ENCODE results near the gene RAB11FIP4.
A peak's percentile ranks its signal among the peaks of the same experiment; 100 is the strongest.
"Not testable (repeated sequence)": the region's sequence is repeated elsewhere in the genome, so short reads cannot be mapped to it uniquely, and the experiment has no call there.

Gene RAB11FIP4

GRCh38 chr17:31391496-31391949, at the start of gene RAB11FIP4:
TSS of gene RAB11FIP4 (plus strand) at chr17:31391675. CDS start at chr17:31391853, 178 bp downstream.
- TF ChIP-seq, protein P1, sequence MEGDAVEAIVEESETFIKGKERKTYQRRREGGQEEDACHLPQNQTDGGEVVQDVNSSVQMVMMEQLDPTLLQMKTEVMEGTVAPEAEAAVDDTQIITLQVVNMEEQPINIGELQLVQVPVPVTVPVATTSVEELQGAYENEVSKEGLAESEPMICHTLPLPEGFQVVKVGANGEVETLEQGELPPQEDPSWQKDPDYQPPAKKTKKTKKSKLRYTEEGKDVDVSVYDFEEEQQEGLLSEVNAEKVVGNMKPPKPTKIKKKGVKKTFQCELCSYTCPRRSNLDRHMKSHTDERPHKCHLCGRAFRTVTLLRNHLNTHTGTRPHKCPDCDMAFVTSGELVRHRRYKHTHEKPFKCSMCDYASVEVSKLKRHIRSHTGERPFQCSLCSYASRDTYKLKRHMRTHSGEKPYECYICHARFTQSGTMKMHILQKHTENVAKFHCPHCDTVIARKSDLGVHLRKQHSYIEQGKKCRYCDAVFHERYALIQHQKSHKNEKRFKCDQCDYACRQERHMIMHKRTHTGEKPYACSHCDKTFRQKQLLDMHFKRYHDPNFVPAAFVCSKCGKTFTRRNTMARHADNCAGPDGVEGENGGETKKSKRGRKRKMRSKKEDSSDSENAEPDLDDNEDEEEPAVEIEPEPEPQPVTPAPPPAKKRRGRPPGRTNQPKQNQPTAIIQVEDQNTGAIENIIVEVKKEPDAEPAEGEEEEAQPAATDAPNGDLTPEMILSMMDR (IDR thresholded peaks at IDR 0.05; ENCODE audit: low read depth, low read length, poor library complexity, severe bottlenecking), result no peak
- no peak for TF ChIP-seq EZH2phosphoT487 (IDR thresholded peaks at IDR 0.05; ENCODE audit: borderline replicate concordance, low read length)

DNA sequence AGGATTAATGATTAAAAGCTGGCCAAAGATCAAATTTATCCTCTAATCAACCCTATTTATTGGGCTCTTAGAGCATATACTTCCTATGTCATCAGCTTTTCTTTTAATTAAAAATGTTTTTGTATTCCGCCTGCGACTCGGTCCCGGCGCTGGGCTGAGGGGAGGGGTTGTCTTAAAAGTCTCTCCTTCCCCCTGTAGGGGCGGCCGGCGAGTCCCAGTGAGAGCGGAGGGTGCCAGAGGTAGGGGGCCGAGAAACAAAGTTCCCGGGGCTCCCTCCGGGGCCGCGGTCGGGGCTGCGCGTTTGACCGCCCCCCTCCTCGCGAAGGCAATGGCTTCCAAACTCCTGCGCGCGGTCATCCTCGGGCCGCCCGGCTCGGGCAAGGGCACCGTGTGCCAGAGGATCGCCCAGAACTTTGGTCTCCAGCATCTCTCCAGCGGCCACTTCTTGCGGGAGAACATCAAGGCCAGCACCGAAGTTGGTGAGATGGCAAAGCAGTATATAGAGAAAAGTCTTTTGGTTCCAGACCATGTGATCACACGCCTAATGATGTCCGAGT, 46.2 kb upstream of the RAB11FIP4 start:
- not testable (repeated sequence) for H3K4me1 ChIP-seq (ENCODE audit: control insufficient read depth, low read length); H3K27ac ChIP-seq (ENCODE audit: low read depth, low read length); H3K4me3 ChIP-seq (ENCODE audit: low read length); H3K27me3 ChIP-seq (ENCODE audit: control insufficient read depth, low read length); H3F3A ChIP-seq (ENCODE audit: control insufficient read depth, insufficient read depth); H3K9me3 ChIP-seq (ENCODE audit: control insufficient read depth, insufficient read depth, low read length); H3K9me2 ChIP-seq (replicated peaks; ENCODE audit: control insufficient read depth, low read length); H3K4me2 ChIP-seq (ENCODE audit: low read length); H4K20me1 ChIP-seq (ENCODE audit: control insufficient read depth, insufficient read depth, low read depth, low read length); H3K79me2 ChIP-seq (ENCODE audit: control insufficient read depth, low read length)
- peaks cover 46% of the 10 kb centered on the region for H3K36me3 ChIP-seq (ENCODE audit: control insufficient read depth, low read length)

More at GRCh38 chr17:31391496-31391949, at the start of gene RAB11FIP4:
- Histone ChIP-seq H3K4me3 (ENCODE audit: low read length) (no peak within 1 kb of the TSS; the same call in 1 of the 2 replicates), H3K9me2 (replicated peaks; ENCODE audit: control insufficient read depth, low read length) (no peaks in the 10 kb centered on the region), H3K9me3 (ENCODE audit: control insufficient read depth, insufficient read depth, low read length) (no peaks in the 10 kb centered on the region), H3K4me2 (ENCODE audit: low read length) (peak within 1 kb of the TSS; percentile 37), H4K20me1 (ENCODE audit: control insufficient read depth, insufficient read depth, low read depth, low read length) (no peaks in the 10 kb centered on the region), H3K4me1 (ENCODE audit: control insufficient read depth, low read length) (no peaks in the 10 kb centered on the region), H3K36me3 (ENCODE audit: control insufficient read depth, low read length) (no peaks in the 10 kb centered on the region), H3K27ac (ENCODE audit: low read depth, low read length) (no peak within 1 kb of the TSS), H3F3A (ENCODE audit: control insufficient read depth, insufficient read depth) (peaks cover 3% of the 10 kb centered on the region; the same call in 1 of the 2 replicates), H3K79me2 (ENCODE audit: control insufficient read depth, low read length) (no peaks in the 10 kb centered on the region), H3K27me3 (ENCODE audit: control insufficient read depth, low read length) (peaks cover 50% of the 10 kb centered on the region)

- no peaks in the 10 kb centered on the region for H3K4me1 ChIP-seq (ENCODE audit: control insufficient read depth, low read length)
- H3K36me3 ChIP-seq (ENCODE audit: control insufficient read depth, low read length), result peaks cover 49% of the 10 kb centered on the region
- H4K20me1 ChIP-seq (ENCODE audit: control insufficient read depth, insufficient read depth, low read depth, low read length), result no peaks in the 10 kb centered on the region
- H3K4me2 ChIP-seq (ENCODE audit: low read length), result no peak overlapping the region
- 0 out of 2 replicates have a peak, but pooled peaks cover 3% of the 10 kb centered on the region for H3F3A ChIP-seq (ENCODE audit: control insufficient read depth, insufficient read depth)
- no peaks in the 10 kb centered on the region for H3K27me3 ChIP-seq (ENCODE audit: control insufficient read depth, low read length)
- TF ChIP-seq, protein P1 (IDR thresholded peaks at IDR 0.05; ENCODE audit: low read depth, low read length, poor library complexity, severe bottlenecking), result no peak
- TF ChIP-seq EZH2phosphoT487 (IDR thresholded peaks at IDR 0.05; ENCODE audit: borderline replicate concordance, low read length), result no peak
- H3K79me2 ChIP-seq (ENCODE audit: control insufficient read depth, low read length), result no peaks in the 10 kb centered on the region
- H3K9me3 ChIP-seq (ENCODE audit: control insufficient read depth, insufficient read depth, low read length), result no peaks in the 10 kb centered on the region
- no peak overlapping the region for H3K27ac ChIP-seq (ENCODE audit: low read depth, low read length)
- H3K4me3 ChIP-seq (ENCODE audit: low read length), result no peak overlapping the region
- no peaks in the 10 kb centered on the region for H3K9me2 ChIP-seq (replicated peaks; ENCODE audit: control insufficient read depth, low read length)
Observed at GRCh38 chr17:31349454-31349853, 42.0 kb upstream of the RAB11FIP4 start.

- peaks cover 85% of the 10 kb centered on the region for H3K36me3 ChIP-seq (ENCODE audit: control insufficient read depth, low read length)
- H3K4me1 ChIP-seq (ENCODE audit: control insufficient read depth, low read length), result no peaks in the 10 kb centered on the region
- H3F3A ChIP-seq (ENCODE audit: control insufficient read depth, insufficient read depth), result no peaks in the 10 kb centered on the region
- no peaks in the 10 kb centered on the region for H3K79me2 ChIP-seq (ENCODE audit: control insufficient read depth, low read length)
- H3K27ac ChIP-seq (ENCODE audit: low read depth, low read length), result no peak overlapping the region
- H4K20me1 ChIP-seq (ENCODE audit: control insufficient read depth, insufficient read depth, low read depth, low read length), result no peaks in the 10 kb centered on the region
- H3K9me2 ChIP-seq (replicated peaks; ENCODE audit: control insufficient read depth, low read length), result no peaks in the 10 kb centered on the region
- H3K4me2 ChIP-seq (ENCODE audit: low read length), result no peak overlapping the region
- no peak overlapping the region for H3K4me3 ChIP-seq (ENCODE audit: low read length)
- no peaks in the 10 kb centered on the region for H3K27me3 ChIP-seq (ENCODE audit: control insufficient read depth, low read length)
- no peaks in the 10 kb centered on the region for H3K9me3 ChIP-seq (ENCODE audit: control insufficient read depth, insufficient read depth, low read length)
- TF ChIP-seq EZH2phosphoT487 (IDR thresholded peaks at IDR 0.05; ENCODE audit: borderline replicate concordance, low read length), result no peak
- TF ChIP-seq, protein P1 (IDR thresholded peaks at IDR 0.05; ENCODE audit: low read depth, low read length, poor library complexity, severe bottlenecking), result no peak
Observed at GRCh38 chr17:31355935-31356334, 35.5 kb upstream of the RAB11FIP4 start.
